ENCODE data around the gene MRPL23.

MRPL23 gene

DNA sequence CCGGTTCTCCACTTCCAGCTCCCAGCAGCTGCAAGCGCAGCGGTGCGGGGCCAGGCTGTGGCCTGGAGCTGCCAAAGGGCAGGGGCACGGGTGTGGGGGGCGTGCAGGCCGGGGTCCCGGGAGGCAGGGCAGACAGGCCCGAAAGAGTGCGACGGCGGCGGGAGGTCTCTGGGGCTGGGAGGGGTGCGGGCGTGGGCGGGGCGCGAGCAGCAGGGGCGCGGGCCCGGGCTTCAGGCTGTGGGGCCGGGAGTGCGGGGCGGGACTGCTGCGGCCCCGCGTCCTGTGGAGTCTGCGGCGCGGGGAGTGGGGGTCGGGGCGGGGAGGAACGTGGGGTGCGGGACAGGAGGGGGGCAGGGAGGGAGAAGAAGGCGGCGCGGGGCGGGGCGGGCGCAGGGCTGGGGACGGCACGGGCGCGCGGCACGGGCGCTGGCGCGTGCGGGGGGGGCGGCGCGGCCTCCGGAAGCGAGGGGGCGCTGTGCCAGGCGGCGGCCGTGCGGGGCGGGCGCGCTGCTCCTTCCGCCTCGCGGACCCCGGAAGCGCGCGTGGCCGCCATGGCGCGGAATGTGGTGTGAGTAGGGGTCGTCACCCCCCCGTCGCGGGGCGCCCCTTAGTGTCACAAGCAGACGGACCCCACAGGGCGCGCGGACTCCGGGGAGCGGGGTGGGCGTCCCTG lies at the start of gene MRPL23:
Gene MRPL23, plus strand, starts transcription at position 521 of the 673 bp plus-strand sequence. Its CDS starts 31 bp downstream, at position 552.
- no peak for DNase-seq

DNA sequence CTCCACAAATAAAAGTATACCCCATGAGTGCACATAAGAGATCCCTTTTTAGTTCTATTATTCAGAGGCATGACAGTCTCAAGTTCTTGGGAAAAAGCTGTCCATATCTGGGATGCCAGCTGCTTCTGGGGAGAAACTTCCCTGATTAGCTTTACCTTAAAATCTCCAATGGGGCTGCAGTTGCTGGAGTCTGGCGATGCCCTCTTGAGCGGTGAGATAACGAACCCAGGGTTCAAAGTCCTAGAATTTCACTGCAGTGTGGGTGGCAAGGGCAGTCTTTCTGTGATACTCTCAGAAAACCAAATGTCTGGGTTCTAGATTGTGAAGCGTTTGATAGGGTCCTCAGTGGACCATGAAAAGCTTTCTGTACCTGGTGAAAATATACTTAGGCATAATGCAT lies 48.0 kb upstream of the MRPL23 start:
- no peak for DNase-seq

DNA sequence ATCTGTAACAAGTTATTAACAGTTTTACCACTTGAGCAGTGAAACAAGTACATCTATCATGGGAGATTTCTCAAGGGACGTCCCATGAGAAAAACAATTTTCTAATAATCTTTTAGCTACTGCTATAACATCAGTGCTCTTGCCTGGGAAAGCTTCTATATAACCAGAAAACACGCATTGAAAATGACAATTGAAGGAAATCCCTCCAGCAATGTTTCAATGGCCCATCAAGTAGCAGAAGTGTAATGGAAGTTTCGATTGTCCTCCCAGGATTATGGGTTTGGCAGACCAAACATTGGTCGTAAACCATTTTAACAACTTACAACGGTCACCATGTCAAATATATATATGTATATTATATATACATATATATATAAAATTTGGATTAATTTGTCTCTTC lies 47.4 kb upstream of the MRPL23 start:
- DNase-seq = no peak

DNA sequence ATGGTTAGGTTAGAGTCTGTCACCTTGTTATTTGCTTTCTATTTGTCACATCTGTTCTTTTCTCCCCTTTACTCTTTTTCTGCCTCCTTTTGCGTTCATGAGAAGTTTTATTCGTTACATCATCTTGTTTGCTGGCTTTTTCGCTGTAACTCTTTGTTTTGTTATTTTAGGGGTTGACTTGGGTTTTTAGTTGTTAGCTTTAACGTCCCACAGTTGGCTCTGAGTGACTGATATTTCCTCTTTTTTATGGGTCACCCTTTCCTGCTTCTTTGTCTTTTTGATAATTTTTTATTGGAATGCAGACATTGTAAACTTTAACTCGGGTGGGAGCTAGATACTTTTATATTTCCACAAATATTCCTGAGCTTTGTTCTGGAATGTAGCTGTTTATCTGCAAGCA lies 41.0 kb upstream of the MRPL23 start:
- no peak for DNase-seq

DNA sequence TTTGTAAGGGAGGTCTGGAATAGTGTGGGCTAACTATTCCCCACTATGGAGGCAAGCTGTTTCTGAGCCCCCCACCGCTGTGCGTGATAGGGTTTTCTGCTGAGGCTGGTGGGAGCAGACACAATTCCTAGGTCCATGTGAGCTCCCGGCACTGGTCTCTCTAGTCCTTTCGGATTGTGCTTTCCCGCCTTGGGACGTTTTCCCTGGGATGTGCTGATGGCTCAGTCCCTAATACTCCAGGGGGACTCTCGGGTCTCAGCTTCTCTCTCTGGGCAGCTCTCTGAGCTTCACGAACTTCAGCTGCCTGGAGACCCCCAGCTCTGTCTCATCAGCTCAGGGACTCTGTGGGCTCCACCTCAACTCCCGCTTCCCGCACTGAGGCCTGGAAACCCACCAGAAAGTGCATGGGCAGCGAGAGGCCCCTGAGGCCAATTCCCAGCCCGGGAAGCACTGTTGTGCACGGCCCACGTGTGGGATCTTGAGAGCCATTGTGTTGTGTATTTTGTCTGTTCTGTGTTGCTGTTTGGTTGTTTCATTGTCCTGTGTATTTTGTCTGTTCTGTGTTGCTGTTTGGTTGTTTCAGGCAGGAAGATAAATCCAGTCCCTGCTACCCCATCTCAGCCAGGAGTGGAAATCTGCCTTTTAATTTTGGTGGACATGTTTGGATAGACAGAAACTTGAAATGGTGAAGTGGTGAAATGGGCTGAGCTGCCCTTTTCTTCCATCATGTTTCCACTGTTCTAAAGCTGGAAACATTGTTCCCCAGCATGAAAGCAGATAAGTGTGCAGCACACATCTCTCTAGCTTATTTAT lies 40.3 kb upstream of the MRPL23 start:
- no peak for DNase-seq

DNA sequence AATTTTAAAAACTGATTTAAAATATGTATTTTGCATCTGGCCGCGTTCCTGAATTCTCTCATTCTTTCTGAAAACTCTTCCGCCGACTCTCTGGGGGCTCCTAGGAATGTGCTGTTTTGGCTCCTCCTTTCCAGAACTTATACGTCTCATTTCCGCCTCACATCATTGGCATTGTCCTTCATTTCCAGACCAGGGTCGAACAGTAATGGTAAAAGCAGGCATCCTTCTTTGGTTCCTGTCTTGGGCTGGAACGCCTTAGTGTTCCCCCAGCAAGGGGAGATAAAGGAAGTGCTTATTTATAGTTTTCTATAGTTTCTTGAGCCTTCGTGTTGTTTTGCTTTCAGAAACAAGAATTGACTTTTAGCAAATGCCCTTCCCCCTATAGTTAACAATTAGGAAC lies 38.5 kb upstream of the MRPL23 start:
- no peak for DNase-seq

DNA sequence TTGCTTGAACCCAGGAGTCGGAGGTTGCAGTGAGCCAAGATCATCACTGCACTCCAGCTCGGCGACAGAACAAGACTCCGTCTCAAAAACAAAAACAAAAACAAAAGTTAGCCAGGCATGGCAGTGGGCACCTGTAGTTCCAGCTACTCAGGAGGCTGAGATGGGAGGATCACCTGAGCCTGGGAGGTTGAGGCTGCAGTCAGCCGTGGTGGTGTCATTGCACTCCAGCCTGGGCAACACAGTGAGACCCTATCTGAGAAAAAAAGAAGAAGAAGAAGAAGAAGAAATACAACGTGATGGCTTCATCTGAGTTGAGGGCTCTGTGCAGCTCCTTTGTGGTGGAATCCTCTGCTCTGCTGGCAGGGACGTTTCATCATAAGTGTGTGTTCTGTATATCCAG lies 37.6 kb upstream of the MRPL23 start:
- no peak for DNase-seq

DNA sequence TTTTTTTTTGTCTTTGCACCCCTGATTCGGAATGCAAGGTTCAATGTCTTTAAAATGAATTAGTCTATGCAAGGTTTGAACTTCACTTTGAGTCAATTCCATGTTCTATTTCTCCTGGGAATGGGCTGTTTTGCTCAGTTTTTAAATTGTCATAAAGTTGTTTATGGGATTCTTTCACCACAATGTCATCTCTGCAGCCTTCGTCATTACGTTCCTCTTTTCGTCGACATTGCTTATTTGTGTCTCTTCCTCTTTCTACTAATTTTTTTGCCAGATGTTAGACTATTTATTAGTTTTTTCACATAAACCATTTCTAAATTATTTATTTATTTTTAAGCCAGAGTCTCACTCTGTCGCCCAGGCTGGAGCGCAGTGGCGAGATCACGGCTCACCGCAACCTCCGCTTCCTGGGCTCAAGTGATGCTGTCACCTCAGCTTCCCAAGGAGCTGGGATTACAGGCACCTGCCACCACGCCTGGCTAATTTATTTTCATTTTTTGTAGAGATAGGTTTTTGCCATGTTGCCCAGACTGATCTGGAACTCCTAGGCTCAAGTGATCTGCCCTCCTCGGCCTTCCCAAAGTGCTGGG lies 34.7 kb upstream of the MRPL23 start:
- no peak for DNase-seq

DNA sequence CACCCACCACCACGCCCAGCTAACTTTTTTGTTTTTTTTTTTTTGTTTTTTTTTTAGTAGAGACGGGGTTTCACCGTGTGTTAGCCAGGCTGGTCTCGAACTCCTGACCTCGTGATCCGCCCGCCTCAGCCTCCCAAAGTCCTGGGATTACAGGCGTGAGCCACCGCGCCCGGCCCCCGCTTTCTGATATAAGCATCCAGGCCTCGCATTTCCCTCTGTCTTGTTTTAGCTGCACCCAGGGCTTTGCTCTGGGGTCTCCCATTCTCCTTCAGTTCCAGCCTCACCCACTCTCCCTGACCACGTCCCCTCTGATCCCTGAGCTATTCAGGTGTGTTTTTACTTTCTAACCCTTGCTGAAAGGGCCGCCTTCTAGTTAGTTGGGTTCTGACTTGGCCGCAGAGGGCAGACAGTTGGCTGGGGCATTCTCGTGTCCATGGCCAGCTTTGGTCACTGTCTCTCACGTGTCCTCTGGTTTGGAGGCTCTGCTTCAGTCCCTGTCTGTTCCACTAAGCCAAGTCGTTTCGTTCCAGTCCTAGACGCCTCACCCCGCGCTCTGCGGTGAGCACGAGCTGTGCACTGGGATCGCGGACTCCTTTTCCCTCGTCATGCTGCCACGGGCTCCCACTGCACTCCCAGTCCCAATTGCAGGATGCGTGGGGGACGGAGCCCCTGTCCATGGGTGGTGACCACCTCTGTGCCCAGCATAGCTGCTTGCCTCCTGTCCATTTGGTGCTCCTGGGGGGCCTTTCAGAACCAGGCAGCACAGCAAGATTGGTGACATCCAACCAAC lies 33.7 kb upstream of the MRPL23 start:
- DNase-seq = no peak

DNA sequence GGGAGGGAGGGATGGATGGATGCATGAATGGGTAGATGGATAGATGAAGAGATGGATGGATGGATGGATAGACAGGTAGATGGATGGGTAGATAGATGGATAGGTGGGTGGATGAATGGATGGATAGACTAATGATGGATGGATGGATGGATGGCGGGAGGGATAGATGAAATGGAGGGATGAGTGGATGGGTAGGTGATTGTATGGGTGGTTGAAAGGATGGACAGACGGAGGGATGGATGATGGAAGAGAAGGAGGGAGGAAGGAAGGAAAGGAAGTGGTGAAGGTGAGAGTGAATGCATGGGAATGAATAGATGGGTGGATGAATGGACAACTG lies 31.4 kb upstream of the MRPL23 start:
- DNase-seq = no peak

DNA sequence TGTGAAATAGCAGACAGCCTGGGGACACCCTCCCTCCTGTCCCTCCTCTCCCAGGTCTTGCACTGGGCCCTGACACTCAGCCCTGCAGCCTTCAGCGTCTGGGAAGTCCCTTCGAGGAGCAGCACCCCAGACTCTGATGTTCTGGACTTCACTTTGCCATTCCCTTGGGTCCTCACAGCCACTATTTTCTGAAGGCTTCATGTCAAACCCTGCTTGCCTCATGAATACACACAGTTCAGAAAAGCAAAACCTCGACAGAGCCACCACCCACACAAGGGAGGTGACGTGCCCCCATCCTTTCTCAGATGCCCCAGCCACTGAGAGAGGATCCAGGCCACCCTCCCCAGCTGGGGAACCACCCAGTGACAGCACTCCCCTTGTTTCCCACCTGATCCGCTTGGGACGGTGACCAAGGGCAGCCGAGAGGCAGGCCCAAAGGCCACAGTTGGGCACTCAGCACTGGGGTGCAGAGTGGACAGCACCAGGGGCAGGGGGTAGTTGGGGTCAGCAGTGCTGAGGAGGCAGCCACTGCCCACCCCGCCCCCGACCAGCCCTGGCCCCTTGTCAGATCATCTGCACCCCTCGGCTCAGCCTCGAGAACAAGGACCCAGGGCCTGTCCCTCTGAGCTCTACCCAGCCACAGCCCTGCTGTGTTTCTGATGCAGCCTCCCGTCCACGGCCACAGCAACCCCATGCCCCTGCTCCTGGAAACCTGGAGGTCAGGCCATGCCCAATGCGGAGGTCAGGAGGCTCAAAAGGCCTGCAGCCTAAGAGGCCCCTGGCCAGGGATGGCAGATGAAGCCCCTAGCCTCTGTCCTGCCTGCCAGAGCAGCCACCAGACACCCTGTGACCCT lies 30.8 kb upstream of the MRPL23 start:
- DNase-seq = no peak

DNA sequence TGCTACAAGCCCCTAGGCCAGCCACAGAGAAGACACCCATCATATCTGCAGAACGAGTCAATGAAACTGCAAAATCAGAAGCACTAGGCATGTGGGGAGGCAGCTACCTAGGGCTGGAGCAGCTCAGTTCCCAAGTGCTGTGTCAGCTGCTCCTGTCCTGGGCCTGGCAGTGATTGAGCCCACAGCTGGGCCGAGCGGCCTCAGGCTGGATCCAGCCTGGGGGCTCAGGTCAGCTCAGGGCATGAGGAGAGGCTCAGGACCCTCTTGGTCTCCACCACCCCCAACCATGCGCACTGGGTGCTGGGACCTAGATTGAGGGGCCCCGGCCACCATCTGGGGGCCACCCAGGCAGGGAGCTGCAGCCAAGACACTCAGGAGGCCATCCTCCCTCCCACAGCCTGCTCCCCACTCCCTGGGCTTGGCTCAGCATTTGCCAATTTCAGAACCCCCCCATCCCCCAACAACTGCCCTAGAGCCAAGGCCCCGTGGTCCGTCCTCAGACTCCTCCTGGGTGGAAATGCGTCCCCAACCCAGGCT lies 30.1 kb upstream of the MRPL23 start:
- DNase-seq = no peak

DNA sequence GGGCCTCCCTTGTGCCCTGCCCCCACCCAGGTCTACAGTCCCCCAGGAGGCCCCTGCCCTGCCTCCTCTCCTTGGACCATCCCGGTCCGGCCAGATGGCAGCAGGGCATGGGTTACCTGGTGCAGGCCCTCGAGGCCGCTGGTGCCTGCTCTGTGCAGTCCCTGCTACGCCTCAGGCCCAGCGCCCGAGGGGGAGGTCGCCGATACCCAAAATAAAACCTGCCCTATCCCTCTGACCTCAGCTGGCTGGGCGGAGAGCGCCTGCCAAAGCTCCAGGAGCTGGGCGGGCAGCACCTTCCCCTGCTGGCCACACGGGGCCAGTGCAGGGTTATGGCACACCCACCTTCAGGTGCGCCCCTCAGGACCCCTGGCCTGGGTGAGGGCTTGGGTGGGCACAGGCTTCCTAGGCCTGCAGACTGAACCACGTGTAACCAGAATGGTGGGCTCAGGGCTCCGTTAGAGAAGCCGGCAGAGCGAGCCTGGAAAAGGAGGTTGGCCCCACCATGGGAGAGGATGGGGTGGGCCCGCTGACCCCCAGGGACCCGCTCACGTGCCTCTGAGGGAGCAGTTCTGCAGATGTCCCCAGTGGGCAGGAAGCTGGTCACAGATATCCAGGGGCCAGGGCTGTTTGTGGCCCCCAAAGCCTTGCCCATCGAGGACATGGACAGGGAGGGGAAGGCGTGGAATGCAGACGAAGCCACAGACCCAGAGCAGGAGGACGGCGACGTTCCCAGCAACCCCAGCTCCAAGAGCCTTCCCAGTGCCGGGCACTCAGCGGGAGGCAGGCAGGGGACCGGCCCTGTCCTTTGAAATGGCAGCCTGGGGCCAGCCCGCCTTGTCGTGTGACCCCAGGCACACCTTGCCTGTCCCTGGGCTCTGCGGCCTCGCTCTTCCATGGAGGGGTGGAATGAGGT lies 29.4 kb upstream of the MRPL23 start:
- no peak for DNase-seq

DNA sequence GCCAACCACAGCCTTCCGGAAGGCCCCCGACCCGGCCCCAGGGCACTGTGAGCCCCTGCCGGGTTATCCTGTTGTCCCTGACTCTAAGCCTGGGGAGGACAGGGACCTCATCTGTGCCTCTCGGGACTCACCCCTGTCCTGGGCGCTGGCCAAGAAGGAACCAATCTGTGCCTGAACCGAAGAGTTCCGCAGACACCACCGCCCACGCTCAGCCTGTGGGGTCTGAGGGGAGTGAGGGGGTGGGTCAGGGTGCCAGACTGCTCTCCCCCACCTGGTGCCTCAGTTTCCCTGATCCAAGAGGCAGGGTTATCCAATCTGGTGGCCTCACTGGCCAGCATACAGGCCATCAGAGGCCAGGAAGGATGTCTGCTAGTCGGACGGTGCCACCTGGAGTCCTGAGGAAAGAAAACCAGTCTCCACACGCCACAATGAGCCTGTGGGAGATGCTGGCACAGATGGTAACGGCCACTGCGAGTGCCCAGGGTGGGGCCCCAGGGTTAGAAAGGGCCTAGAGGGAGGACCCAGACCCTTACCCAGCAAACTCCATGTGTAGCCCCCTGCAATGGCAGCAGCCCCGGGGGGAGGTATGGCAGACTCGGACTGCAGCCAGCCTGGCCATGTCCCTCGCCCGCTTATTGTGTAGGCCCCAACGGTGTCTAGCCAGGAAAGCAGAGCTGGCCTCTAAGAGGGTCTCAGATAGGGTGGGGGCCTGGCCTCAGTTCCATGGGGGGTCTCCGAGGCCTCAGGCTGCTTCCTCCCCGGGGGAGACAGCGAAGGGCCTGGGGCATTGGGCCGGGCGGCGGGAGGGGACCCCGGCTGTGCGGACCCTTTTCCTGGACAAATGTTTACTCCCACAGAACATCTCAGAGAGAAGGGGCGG lies 28.5 kb upstream of the MRPL23 start:
- no peak for DNase-seq

DNA sequence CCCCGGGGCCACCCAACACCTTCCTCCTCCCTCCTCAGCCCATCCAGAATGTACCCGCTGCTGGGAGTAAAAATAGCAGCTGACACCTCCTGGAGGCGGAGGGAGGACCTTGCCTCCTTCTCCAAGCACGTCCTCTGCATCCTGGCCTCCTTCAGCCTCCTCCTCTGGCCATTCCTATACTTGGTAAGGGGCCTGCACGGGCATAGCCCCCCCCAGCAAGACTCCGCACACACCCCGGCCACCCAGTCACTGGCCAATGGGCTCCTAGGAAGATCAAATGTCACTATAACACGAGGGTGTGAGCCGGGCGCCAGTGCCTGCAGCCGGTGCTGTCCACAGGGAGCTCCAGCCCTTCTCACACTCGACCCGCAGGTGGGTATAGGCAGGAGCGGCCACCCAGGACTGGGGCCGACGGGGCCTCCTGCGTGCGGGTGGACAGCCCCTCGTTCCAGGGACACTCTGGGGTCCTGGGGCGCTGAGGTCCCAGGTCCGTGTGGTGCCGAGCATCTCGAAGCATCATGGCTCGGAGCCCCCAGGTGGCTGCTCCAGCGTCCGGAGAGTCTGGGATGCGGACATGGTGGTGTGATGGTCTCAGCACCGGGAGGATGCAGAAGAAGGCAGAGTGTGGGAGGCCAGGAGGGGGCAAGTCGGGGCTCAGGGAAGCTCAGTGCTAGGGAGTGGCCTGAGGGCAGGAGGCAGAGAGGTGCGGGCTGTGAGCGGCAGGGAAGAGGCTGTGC lies 27.6 kb upstream of the MRPL23 start, which contains the start of gene TNNT3:
Gene TNNT3, plus strand, starts transcription at position 313 of the 737 bp plus-strand sequence. CDS start 3,172 bp downstream, outside the sequence.
- DNase-seq = no peak

DNA sequence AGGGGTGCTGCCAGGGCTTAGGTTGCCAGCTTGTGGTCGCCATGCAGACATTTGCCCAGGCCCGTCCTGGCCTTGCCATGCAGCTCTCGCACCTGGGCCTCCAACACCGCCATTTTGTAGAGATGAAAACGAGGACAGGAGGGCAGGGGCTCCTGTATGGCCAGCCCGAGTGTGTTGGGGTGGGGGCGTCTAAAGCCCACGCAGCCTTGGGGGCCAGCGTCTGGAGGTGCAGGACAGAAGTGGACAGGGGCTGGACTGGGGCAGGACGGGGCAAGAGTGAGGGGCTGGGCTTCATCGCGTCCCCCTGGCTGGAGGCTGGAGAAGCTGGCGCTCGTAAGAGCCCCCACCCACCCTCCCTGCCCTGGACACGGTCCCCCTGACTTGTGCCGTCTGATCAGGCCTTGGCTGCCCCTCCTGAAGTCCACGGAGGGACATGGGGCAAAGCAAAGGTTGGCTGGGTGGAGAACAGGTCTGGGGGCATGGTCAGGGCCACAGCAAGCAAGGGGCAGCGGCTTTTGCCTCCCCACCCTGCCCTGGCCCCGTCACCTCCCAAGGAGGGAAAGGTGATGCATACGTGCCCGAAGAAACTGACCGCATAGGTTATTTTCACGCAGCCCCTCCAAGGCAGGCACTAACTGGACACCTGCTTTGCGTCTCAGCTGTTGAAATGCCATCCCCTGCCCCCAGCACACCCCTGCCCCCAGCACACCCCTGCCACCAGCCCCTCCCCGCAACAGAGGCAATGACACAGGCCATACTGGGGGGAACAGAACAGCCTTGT lies 26.8 kb upstream of the MRPL23 start:
- DNase-seq = no peak

DNA sequence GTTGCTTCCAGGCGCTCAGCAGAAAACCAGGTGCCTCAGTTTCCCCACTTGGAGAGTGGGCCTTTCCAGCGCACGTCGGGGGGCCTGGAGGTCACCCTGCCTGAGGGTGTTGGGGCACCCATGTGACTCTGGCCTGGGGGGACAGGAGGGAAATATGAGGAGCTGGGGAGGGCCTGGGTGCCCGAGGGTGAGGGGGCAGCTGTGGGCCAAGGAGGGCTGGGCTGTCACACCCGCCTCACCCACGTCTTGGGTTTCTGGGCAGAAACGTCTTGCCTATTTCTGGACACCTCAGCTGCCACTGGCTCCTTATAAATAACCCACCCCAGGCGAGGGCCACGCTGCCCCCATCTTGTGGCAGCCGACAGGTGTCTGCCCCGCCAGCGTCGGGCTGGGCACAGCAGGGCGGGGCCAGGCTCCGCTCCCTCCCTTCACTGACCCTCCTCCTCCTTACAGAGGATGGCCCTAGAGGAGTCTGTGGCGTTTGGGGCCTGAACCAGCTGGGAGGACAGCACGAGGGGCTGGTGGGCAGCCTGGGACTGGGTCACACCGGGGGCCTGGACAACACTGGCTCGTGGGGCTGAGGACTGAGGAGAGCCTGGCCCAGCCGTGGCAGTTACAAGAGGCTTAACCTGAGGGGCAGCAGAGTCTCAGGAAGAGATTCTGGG lies 26.1 kb upstream of the MRPL23 start:
- peak in 1 of 2 experiments; percentile 0 for DNase-seq

Data from SHP77 (cell line).